ENCODE measurements around the gene PYGO1. TPM values are rescaled to one million over a fixed set of nuclear protein-coding genes. Genes with fewer than 3 reads are reported as not detected.

The PYGO1 gene
- total RNA-seq, 1 experiment from 2014 or later: 0.83 TPM

GRCh38 chr15:55518641-55519040 is 69.5 kb downstream of the PYGO1 start:
- Histone ChIP-seq H2BK20ac (ENCODE audit: low read depth, low read length, poor library complexity, severe bottlenecking) (no peak overlapping the region), H3K4me1 (ENCODE audit: insufficient read depth, low read length) (no peaks in the 10 kb centered on the region; the same call in 1 of the 2 replicates), H2BK5ac (ENCODE audit: insufficient read length, low read length) (no peak overlapping the region), H2BK120ac (ENCODE audit: low read depth, low read length, poor library complexity, severe bottlenecking) (no peak overlapping the region), H3K27me3 (ENCODE audit: insufficient read depth, low read length) (no peaks in the 10 kb centered on the region), H2BK12ac (ENCODE audit: insufficient read length, low read depth, low read length) (no peak overlapping the region), H3K4ac (ENCODE audit: low read depth, low read length) (no peak overlapping the region), H3K18ac (ENCODE audit: insufficient read length, low read depth, low read length) (no peak overlapping the region), H3K79me2 (ENCODE audit: insufficient read depth, low read length) (no peaks in the 10 kb centered on the region), H3K27ac (ENCODE audit: insufficient read length, low read depth, low read length) (no peak overlapping the region), H3K4me2 (ENCODE audit: insufficient read depth, insufficient read length, low read length) (no peak overlapping the region), H4K91ac (ENCODE audit: insufficient read length, low read depth, low read length) (no peak overlapping the region), H4K5ac (ENCODE audit: insufficient read length, low read depth, low read length) (no peak overlapping the region), H3K79me1 (ENCODE audit: insufficient read depth, low read depth, low read length, poor library complexity, severe bottlenecking) (no peaks in the 10 kb centered on the region), H4K20me1 (ENCODE audit: control insufficient read depth, insufficient read depth, insufficient read length) (no peaks in the 10 kb centered on the region), H3K14ac (ENCODE audit: insufficient read depth, low read length) (no peak overlapping the region), H3T11ph (ENCODE audit: low read length) (no peak overlapping the region), H3K56ac (ENCODE audit: insufficient read length, low read depth, low read length) (no peak overlapping the region), H3K23me2 (ENCODE audit: insufficient read length, low read depth, low read length, poor library complexity, severe bottlenecking) (no peaks in the 10 kb centered on the region), H2AK5ac (ENCODE audit: insufficient read length, low read length) (no peak overlapping the region), H2BK15ac (ENCODE audit: low read depth, low read length) (no peak overlapping the region), H2AFZ (ENCODE audit: low read length) (no peak overlapping the region), H3K9ac (ENCODE audit: extremely low read depth, insufficient read length, low read length) (no peak overlapping the region), H3K23ac (ENCODE audit: insufficient read length, low read depth, low read length) (no peak overlapping the region), H3K9me3 (ENCODE audit: control insufficient read depth, low read depth, low read length) (no peaks in the 10 kb centered on the region), H4K8ac (replicated peaks; ENCODE audit: insufficient read length, low read depth, low read length) (no peak overlapping the region)
- TF ChIP-seq CTCF (conservative IDR thresholded peaks at IDR 0.05): peak; percentile 49
- no peaks in the 10 kb centered on the region for H3K9me3 Mint-ChIP-seq
- H3K4me3 Mint-ChIP-seq: no peak overlapping the region
- H3K4me1 Mint-ChIP-seq: peaks cover 10 to 15% of the 10 kb centered on the region in 2 experiments
- no CpG with 5 or more reads among the region's 2 CpGs for WGBS (ENCODE audit: extremely low coverage, insufficient read length, low lambda C conversion rate)
- no peaks in the 10 kb centered on the region for H3K36me3 Mint-ChIP-seq (ENCODE audit: insufficient read depth in 1 of 3, low read depth in 3 of 3)
- H3K27ac Mint-ChIP-seq: no peak overlapping the region
- H3K27me3 Mint-ChIP-seq (ENCODE audit: low read depth): peaks cover 18% of the 10 kb centered on the region
- DNase-seq: no peak
